ENCODE measurements around the gene TUB. TPM values are rescaled to one million over a fixed set of nuclear protein-coding genes. Genes with fewer than 3 reads are reported as not detected.

TUB gene
- polyA plus RNA-seq, 4 donors = 22.2 to 24.6 (median 23.5) TPM

GRCh38 chr11:8067567-8067928 lies 13.5 kb upstream of the TUB start:
- DNase-seq (ENCODE audit: low read depth in 4 of 4, low spot score in 3 of 4) = no peak

- no peak for DNase-seq (ENCODE audit: low read depth in 4 of 4, low spot score in 3 of 4)
Observed at GRCh38 chr11:8067929-8068575, 13.0 kb upstream of the TUB start.

- peak in 3 of 4 donors; percentile 51 to 73 (median 70) for DNase-seq (ENCODE audit: low read depth in 4 of 4, low spot score in 3 of 4)
Observed at GRCh38 chr11:8068605-8069221, 12.3 kb upstream of the TUB start.

GRCh38 chr11:8069771-8070170 lies 11.2 kb upstream of the TUB start:
- DNase-seq (ENCODE audit: low read depth in 4 of 4, low spot score in 3 of 4) = no peak

- DNase-seq (ENCODE audit: low read depth in 4 of 4, low spot score in 3 of 4) = no peak
Observed at GRCh38 chr11:8070417-8071115, 10.4 kb upstream of the TUB start.

- DNase-seq (ENCODE audit: low read depth in 4 of 4, low spot score in 3 of 4) = no peak
Observed at GRCh38 chr11:8071616-8072581, 9.1 kb upstream of the TUB start.

- no peak for DNase-seq (ENCODE audit: low read depth in 4 of 4, low spot score in 3 of 4)
Observed at GRCh38 chr11:8075119-8075726, 5.8 kb upstream of the TUB start.

- no peak for DNase-seq (ENCODE audit: low read depth in 4 of 4, low spot score in 3 of 4)
Observed at GRCh38 chr11:8079111-8079675, 1.8 kb upstream of the TUB start.

- DNase-seq (ENCODE audit: low read depth in 4 of 4, low spot score in 3 of 4) = no peak
Observed at GRCh38 chr11:8080069-8080670, 841 bp upstream of the TUB start.

GRCh38 chr11:8081591-8082250 lies 710 bp downstream of the TUB start:
- DNase-seq (ENCODE audit: low read depth in 4 of 4, low spot score in 3 of 4) = no peak

- DNase-seq (ENCODE audit: low read depth in 4 of 4, low spot score in 3 of 4) = no peak
Observed at GRCh38 chr11:8082391-8083087, 1.5 kb downstream of the TUB start.

- DNase-seq (ENCODE audit: low read depth in 4 of 4, low spot score in 3 of 4) = no peak
Observed at GRCh38 chr11:8083088-8083395, 2.0 kb downstream of the TUB start.

GRCh38 chr11:8083871-8084281 lies 2.9 kb downstream of the TUB start:
- DNase-seq (ENCODE audit: low read depth in 4 of 4, low spot score in 3 of 4) = no peak

- no peak for DNase-seq (ENCODE audit: low read depth in 4 of 4, low spot score in 3 of 4)
Observed at GRCh38 chr11:8084352-8084751, 3.3 kb downstream of the TUB start.

- DNase-seq (ENCODE audit: low read depth in 4 of 4, low spot score in 3 of 4) = no peak
Observed at GRCh38 chr11:8085011-8085645, 4.1 kb downstream of the TUB start.

- no peak for DNase-seq (ENCODE audit: low read depth in 4 of 4, low spot score in 3 of 4)
Observed at GRCh38 chr11:8086001-8086479, 5.0 kb downstream of the TUB start.

- no peak for DNase-seq (ENCODE audit: low read depth in 4 of 4, low spot score in 3 of 4)
Observed at GRCh38 chr11:8086571-8086970, 5.6 kb downstream of the TUB start.

- no peak for DNase-seq (ENCODE audit: low read depth in 4 of 4, low spot score in 3 of 4)
Observed at GRCh38 chr11:8087185-8087584, 6.2 kb downstream of the TUB start.
